Dedifferentiated amniotic fluid mesenchymal stem cell (primary cell): ENCODE data around the gene SLC25A36.
"Not testable (repeated sequence)": the region's sequence is repeated elsewhere in the genome, so short reads cannot be mapped to it uniquely, and the experiment has no call there.

Experiments used
- DNase-seq: peaks from one replicate; pipeline ENCODE4 v3.0.0-alpha.2; 2016; ENCODE audit errors: extremely low spot score

The SLC25A36 gene

GRCh38 chr3:140931801-140932200 is 9.8 kb upstream of the SLC25A36 start:
- DNase-seq = no peak

GRCh38 chr3:140933109-140933508 is 8.5 kb upstream of the SLC25A36 start:
- no peak for DNase-seq

GRCh38 chr3:140933552-140933951 is 8.1 kb upstream of the SLC25A36 start:
- no peak for DNase-seq

GRCh38 chr3:140939305-140939704 is 2.3 kb upstream of the SLC25A36 start:
- DNase-seq = not testable (repeated sequence)

- DNase-seq = no peak
Observed at GRCh38 chr3:140941090-140941433, 574 bp upstream of the SLC25A36 start.

- DNase-seq = peak; percentile 58
Observed at GRCh38 chr3:140942221-140943104, 827 bp downstream of the SLC25A36 start.

GRCh38 chr3:140943781-140944552 is 2.3 kb downstream of the SLC25A36 start:
- DNase-seq = no peak

GRCh38 chr3:140948460-140949249 is 7.0 kb downstream of the SLC25A36 start:
- DNase-seq = no peak

GRCh38 chr3:140950144-140950543 is 8.5 kb downstream of the SLC25A36 start:
- DNase-seq = no peak

GRCh38 chr3:140950863-140951262 is 9.2 kb downstream of the SLC25A36 start:
- DNase-seq = no peak

GRCh38 chr3:140951750-140952149 is 10.1 kb downstream of the SLC25A36 start:
- not testable (repeated sequence) for DNase-seq

GRCh38 chr3:140953028-140953960 is 11.7 kb downstream of the SLC25A36 start:
- no peak for DNase-seq

- no peak for DNase-seq
Observed at GRCh38 chr3:140954576-140954975, 12.9 kb downstream of the SLC25A36 start.

GRCh38 chr3:140955645-140956044 is 14.0 kb downstream of the SLC25A36 start:
- DNase-seq = no peak

- DNase-seq = no peak
Observed at GRCh38 chr3:140956058-140956835, 14.6 kb downstream of the SLC25A36 start.

- DNase-seq = no peak
Observed at GRCh38 chr3:140972833-140973232, 31.2 kb downstream of the SLC25A36 start.

GRCh38 chr3:140974900-140975299 is 33.3 kb downstream of the SLC25A36 start:
- DNase-seq = no peak

- no peak for DNase-seq
Observed at GRCh38 chr3:140980663-140981062, 39.0 kb downstream of the SLC25A36 start.

- DNase-seq = not testable (repeated sequence)
Observed at GRCh38 chr3:140987792-140988191, 46.2 kb downstream of the SLC25A36 start.

GRCh38 chr3:140994316-140994715 is 52.7 kb downstream of the SLC25A36 start:
- DNase-seq = no peak
